ENCODE results near the gene NPBWR2.

Gene NPBWR2

GRCh38 chr20:64154590-64155257 is 47.4 kb upstream of the NPBWR2 start:
- Histone ChIP-seq H3K4me1 (ENCODE audit: control insufficient read depth, insufficient read depth, low read length) (no peaks in the 10 kb centered on the region), H3K36me3 (ENCODE audit: control insufficient read depth in 2 of 2, insufficient read depth in 1 of 2, low read length in 2 of 2) (no peaks in the 10 kb centered on the region), H3K4me3 (ENCODE audit: low read depth, low read length) (no peak overlapping the region), H3K27ac (ENCODE audit: extremely low read depth, low read depth, low read length) (no peak overlapping the region), H3K9me3 (ENCODE audit: control insufficient read depth, insufficient read depth, low read depth, low read length) (no peaks in the 10 kb centered on the region)
- TF ChIP-seq ZNF324 (tag by site-specific recombination; IDR thresholded peaks at IDR 0.05) (no peak), ZNF449 (tag by site-specific recombination; IDR thresholded peaks at IDR 0.05) (no peak), SP3 (tag by site-specific recombination; IDR thresholded peaks at IDR 0.05) (no peak), SCRT2 (tag by site-specific recombination; IDR thresholded peaks at IDR 0.05) (no peak), SP2 (tag by site-specific recombination; IDR thresholded peaks at IDR 0.05) (peak; percentile 40), ZSCAN16 (tag by site-specific recombination; IDR thresholded peaks at IDR 0.05) (no peak), ZBTB49 (tag by site-specific recombination; IDR thresholded peaks at IDR 0.05; ENCODE audit: low read depth) (no peak), ZNF157 (tag by site-specific recombination; IDR thresholded peaks at IDR 0.05) (no peak), PRDM2 (tag by site-specific recombination; IDR thresholded peaks at IDR 0.05; ENCODE audit: borderline replicate concordance) (no peak), GLIS1 (tag by site-specific recombination; IDR thresholded peaks at IDR 0.05) (peak; percentile 13; the same call in 1 of the 2 replicates), ZNF624 (tag by site-specific recombination; IDR thresholded peaks at IDR 0.05) (no peak)
- TF ChIP-seq, protein P1, sequence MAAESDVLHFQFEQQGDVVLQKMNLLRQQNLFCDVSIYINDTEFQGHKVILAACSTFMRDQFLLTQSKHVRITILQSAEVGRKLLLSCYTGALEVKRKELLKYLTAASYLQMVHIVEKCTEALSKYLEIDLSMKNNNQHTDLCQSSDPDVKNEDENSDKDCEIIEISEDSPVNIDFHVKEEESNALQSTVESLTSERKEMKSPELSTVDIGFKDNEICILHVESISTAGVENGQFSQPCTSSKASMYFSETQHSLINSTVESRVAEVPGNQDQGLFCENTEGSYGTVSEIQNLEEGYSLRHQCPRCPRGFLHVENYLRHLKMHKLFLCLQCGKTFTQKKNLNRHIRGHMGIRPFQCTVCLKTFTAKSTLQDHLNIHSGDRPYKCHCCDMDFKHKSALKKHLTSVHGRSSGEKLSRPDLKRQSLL (tag by site-specific recombination; IDR thresholded peaks at IDR 0.05), result no peak
- TF ChIP-seq, protein P2, sequence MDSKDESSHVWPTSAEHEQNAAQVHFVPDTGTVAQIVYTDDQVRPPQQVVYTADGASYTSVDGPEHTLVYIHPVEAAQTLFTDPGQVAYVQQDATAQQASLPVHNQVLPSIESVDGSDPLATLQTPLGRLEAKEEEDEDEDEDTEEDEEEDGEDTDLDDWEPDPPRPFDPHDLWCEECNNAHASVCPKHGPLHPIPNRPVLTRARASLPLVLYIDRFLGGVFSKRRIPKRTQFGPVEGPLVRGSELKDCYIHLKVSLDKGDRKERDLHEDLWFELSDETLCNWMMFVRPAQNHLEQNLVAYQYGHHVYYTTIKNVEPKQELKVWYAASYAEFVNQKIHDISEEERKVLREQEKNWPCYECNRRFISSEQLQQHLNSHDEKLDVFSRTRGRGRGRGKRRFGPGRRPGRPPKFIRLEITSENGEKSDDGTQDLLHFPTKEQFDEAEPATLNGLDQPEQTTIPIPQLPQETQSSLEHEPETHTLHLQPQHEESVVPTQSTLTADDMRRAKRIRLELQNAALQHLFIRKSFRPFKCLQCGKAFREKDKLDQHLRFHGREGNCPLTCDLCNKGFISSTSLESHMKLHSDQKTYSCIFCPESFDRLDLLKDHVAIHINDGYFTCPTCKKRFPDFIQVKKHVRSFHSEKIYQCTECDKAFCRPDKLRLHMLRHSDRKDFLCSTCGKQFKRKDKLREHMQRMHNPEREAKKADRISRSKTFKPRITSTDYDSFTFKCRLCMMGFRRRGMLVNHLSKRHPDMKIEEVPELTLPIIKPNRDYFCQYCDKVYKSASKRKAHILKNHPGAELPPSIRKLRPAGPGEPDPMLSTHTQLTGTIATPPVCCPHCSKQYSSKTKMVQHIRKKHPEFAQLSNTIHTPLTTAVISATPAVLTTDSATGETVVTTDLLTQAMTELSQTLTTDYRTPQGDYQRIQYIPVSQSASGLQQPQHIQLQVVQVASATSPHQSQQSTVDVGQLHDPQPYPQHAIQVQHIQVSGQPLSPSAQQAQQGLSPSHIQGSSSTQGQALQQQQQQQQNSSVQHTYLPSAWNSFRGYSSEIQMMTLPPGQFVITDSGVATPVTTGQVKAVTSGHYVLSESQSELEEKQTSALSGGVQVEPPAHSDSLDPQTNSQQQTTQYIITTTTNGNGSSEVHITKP (tag by site-specific recombination; IDR thresholded peaks at IDR 0.05), result peak; percentile 61; the same call in 1 of the 2 replicates
- CTCF ChIA-PET, result interaction anchor here (1.7 kb wide), 1 partner anchor 10 kb away, joined by 9 read pairs; no protein-coding TSS in a partner anchor
- POLR2A ChIA-PET, result no interaction called here
